TTC549 (cell line): ENCODE results near the gene ULK4.
A peak's percentile ranks its signal among the peaks of the same experiment; 100 is the strongest.
"Not testable (repeated sequence)": the region's sequence is repeated elsewhere in the genome, so short reads cannot be mapped to it uniquely, and the experiment has no call there.

Experiments used
- FAIRE-seq: peaks from 2 replicates; lab custom pipeline; 2012; peaks lifted over from hg19 to GRCh38; lab: Jason Lieb, UNC

ULK4 gene

DNA sequence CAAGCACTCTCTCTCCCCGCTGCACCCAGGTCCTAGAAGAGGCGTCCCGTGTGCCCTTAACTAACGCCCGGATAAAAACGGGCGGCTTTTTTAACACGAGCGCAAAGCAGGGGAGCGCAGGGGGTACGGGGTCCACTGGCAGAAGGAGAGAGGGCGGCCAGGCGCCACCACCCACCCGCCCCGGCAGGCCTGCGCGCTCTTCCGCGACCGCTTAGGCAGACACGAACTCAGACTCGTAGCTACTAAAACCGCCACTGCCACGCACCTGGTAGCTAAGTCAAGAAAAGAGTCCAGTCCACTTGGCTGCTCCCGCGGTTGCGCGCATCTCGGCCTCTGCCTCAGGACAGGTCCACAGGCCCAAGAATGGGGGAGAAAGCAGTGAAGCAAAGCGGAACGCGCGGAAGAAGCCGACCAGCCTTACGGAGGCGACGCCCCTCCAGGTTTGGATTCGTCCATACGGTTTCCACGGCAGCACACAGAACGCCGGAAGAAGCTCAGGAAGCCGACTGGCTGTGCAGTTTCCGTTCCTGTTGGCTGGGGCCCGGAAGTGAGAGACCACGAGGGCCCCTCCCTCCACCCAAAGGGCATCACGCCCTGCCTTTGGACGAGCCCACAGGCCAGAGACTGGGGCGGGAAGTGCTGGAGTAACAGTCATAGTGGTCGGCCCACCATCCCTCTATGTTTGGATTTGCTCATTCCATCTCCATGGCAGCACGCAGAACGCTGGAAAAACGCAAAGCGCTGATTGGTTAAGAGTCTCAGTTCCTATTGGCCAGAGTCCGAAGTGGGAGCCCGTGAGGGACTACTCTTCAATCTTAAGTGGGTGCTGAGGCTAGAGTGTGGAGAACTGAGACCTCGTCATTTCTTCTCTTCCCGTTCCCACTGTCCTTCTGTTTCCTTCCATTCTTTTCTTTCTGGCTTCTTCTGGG, at the start of gene ULK4:
TSS of gene ULK4 (minus strand) at position 353 of the 929 bp plus-strand sequence. CDS start 7,344 bp downstream, outside the sequence.
- FAIRE-seq = peak; percentile 94

DNA sequence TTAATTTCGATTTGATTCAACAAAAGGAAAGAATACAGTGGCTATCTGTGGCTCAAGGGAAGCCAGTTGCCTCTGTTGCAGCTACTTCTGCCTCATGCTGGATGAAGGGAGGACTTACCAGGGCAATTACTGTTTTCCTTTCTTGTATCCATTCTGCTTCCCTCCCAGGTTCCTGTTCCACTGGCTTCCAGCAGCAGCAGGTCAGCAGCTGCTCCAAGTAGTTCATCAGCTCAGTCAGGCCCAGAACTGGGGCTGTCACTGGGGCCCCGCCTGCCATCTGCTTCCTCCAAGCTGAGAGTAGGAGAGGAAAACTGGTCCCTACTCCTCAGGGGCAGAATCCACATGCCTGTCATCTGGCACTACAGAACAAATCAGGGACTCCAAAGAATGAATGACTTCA, 48.6 kb upstream of the ULK4 start:
- FAIRE-seq = no peak

DNA sequence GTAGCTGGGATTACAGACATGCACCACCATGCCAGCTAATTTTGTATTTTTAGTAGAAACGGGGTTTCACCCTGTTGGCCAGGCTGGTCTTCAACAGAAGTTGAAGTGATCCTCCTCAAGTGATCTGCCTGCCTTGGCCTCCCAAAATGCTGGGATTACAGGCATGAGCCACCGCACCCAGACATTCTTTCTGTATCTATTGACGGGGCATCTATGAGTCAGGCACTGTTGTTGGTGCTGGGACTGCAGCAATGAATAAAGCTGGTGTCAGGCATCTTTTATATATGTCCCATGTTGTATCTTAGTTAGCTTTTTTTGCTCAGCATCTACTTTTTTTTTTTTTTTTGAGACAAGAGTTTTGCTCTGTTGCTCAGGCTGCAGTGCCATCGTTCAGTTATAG, 47.6 kb upstream of the ULK4 start:
- FAIRE-seq = no peak

DNA sequence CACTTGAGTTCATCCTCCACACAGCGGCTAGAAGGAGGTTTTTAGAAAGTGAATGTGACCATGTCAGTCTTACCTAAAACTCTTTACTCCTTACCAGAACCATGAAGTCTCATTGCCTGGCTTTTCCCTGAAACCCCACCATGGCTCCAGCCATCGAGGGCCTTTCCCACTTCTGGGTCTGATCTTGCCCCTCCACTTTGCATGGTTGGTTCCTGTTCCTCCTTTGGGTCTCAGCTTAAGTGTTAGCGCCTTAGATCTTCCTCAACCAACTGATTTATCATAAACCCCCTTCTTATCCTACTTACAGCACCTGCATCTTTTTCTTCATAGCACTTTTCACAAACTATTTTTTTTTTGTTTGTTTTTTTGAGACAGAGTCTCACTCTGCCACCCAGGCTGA, 45.9 kb upstream of the ULK4 start:
- FAIRE-seq = no peak

GRCh38 chr3:42005401-42005800, 43.5 kb upstream of the ULK4 start:
- no peak for FAIRE-seq

- FAIRE-seq = no peak
These were observed 40.9 kb upstream of the ULK4 start for GRCh38 chr3:42002790-42003189.

- FAIRE-seq = no peak
These were observed 39.9 kb upstream of the ULK4 start for GRCh38 chr3:42001777-42002176.

DNA sequence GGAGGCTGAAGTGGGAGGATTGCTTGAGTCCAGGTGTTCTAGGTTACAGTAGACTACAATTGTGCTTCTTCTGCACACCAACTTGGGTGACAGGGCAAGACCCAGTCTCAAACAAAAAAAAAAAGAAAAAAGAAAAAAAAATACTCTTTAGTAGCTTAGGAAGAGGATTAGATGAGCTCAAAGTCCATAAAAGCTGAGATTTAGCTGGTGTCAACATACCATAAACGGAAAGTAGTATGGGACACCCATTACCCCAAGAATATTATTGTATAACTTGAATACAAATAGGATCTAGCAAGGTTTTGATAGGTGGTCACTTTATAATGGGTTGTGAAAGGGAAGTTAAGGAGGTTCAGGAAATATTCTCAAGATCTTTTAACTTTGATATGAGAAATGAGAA, 38.0 kb upstream of the ULK4 start:
- FAIRE-seq = no peak

DNA sequence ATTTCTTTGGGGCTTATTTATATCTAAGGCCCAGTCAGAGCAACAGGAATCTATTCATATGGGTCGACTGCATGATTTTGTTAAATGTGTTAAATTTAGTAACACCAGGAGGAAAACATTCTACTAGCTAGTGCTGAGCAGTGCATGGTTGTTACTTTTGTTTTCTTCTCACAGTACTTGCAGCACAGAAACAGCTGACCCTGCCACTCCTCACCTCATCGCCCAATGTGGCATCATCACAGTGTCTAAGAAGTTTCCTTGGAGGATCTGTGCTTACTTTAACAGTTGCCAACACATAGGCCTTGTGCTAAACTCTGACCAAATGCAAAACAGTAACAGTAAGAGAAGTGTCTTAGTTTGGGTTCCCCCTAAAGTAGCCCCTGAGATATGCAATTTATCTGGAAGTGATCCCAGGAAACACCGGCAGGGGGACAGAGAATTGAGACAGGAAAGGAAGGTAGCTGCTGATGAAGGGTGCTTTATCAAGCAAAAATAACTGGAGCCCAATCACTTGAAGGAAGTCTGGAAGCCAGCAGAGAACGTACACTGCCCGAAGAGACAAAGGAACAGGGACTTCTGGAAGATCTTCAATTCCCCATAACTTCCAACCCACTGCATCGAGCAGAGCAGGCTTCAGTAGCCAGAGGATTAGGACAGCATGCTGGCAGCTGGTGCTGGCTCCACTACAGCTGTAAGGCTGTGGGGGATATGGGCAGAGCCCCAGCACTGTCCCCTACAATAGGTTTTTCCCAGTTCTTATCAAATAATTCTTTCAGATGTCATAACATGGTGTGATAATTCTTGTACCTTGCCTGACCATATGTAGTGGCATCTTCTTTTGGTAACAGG, 36.0 kb upstream of the ULK4 start:
- no peak for FAIRE-seq

DNA sequence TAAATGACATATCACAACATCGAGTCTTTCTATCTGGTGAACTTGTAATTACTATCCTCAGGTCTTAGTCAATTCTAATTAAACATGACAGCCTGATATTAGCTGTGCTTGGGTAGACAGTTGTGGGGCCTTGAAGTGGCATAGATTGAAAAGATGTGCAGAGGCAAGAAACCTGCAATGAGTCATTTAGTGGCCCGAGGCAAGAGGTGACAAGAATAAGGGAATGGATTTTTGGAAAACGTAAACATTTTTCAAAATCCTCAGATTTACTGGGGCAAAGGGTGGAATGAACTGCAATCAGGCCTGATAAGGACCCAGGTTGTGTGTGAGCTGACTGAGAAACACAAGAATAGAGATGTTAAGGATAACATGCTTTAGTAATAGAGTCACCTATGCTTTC, 29.5 kb upstream of the ULK4 start:
- no peak for FAIRE-seq

- peak; percentile 66 for FAIRE-seq
These were observed 27.6 kb upstream of the ULK4 start for GRCh38 chr3:41989518-41989917.

DNA sequence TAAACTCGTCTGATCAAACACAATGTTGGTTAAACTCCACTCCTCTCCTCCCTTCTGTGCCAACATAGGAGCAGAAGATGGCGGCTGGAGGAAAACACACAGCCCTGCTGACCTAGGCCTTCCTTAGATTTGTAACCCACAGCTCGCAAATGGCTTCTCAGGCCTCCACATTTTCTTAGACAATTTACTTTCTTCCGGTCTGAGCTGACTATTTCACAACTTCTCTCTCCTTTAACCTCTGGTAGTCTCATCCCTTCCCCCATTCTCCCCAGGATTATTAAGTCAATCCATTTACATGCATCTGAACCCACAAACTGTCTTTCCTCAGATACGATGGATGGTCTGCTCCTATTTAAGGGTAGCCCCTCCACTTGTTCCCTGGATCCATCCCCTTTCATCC, 25.7 kb upstream of the ULK4 start:
- no peak for FAIRE-seq

DNA sequence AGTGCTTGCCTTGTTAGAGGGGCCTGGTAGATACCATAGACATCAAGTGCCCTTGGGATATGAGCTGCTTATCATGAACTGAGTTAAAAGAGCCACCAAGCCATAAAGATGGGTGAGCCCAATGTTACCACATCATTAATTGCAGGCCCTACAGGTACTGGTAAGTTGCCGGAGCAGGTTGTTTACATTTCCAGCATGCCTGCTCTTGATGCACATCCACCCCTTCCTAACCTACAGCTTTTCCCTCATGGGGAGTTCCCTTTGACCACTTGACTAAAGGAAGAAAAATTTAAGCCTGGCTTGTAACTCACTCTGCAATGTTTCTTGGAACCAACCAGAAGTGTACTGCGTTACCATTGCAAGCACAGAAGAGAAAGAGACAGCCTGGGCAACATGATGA, 24.7 kb upstream of the ULK4 start:
- FAIRE-seq = no peak

DNA sequence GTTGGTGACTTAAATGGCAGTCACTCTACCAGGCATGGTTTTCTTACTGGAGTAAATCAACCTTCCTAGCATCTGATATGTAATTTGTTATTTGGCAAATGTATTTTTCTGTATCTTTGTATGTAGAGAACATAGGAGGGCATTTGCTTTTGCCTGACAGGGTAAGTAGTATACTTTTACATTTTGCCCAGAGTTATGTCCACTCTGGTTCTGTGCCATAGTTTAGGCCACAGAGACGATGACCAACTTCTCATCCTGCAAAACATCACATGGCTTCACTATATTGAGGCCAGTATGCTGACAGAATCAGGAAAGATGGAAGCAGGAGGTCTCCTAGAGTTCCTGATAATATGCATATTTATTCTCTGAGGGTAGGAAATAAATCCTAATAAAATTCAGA, 23.1 kb upstream of the ULK4 start:
- FAIRE-seq = no peak

DNA sequence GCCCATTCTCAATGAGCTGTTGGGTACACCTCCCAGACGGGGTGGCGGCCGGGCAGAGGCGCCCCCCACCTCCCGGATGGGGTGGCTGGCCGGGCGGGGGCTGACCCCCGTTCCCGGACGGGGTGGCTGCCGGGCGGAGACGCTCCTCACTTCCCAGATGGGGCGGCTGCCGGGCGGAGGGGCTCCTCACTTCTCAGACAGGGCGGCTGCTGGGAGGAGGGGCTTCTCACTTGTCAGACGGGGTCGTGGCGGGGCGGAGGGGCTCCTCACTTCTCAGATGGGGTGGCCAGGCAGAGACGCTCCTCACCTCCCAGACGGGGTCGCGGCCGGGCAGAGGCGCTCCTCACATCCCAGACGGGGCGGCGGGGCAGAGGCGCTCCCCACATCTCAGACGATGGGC, 21.2 kb upstream of the ULK4 start:
- not testable (repeated sequence) for FAIRE-seq

DNA sequence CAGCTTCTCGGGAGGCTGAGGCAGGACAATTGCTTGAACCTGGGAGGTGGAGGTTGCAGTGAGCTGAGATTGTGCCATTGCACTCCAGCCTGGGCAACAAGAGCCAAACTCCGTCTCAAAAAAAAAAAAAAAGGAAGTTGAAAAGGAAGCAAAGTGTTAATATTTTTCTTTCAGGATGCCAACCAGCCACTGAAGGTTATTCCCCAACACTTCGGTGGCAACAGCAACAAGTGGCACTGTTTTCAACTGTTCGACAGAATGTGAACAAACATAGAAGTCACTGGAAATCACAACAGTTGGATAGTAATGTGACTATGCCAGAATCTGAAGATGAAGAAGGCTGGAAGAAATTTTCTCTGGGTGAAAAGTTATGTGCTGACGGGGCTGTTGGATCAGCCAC, 15.5 kb upstream of the ULK4 start:
- FAIRE-seq = not testable (repeated sequence)

- no peak for FAIRE-seq
These were observed 13.7 kb upstream of the ULK4 start for GRCh38 chr3:41975416-41976103.

- FAIRE-seq = no peak
These were observed 12.3 kb upstream of the ULK4 start for GRCh38 chr3:41974223-41974622.

DNA sequence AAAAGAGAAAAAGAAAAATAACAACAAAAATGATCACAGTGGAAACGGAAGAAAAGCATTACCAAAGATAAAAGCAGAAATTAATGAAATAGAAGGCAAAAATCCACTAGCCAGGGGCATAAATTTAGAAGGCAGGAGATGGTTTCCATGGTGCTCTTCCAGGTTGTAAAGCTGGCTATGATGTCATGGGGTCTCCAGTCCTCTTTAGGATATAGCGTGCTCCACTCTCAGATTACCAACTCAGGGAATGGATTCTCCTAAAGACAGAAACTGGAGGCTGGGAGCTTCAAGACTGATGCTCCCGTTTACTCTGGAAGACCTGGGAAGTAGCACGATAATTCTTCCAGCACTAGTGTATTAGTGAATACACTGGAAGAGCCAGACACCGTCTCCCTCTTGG, 10.9 kb upstream of the ULK4 start:
- no peak for FAIRE-seq

DNA sequence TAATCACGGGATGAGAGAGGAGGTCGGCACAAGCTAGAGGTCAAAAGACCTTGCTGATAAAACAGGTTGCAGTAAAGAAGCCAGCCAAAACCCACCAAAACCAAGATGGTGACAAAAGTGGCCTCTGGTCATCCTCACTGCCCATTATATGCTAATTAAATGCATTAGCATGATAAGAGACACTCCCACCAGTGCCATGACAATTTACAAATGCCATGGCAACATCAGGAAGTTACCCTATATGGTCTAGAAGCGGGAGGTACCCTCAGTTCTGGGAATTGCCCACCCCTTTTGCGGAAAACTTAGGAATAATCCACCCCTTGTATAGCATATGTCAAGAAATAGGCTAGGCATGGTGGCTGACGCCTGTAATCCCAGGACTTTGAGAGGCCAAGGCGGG, 4.3 kb upstream of the ULK4 start:
- no peak for FAIRE-seq

DNA sequence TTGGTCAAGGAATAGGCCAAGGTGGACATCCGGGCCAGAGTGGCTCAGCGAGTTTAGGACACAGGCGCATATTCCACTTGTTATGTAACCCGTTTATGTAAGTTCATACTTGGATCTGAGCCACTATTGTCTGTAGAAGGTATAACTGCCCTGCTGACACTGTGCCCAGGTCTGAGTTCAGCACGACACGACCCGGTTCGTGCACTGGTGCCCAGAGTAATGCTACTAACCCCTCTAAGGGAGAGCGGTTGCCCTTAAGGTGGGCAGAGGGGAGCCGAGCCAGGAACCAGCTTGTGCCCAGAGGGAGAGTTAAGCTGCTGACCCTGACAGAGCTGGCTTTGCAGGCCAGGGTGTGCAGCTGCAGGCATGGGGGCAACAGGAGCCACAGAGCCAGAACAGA, 1.9 kb upstream of the ULK4 start:
- FAIRE-seq = no peak

DNA sequence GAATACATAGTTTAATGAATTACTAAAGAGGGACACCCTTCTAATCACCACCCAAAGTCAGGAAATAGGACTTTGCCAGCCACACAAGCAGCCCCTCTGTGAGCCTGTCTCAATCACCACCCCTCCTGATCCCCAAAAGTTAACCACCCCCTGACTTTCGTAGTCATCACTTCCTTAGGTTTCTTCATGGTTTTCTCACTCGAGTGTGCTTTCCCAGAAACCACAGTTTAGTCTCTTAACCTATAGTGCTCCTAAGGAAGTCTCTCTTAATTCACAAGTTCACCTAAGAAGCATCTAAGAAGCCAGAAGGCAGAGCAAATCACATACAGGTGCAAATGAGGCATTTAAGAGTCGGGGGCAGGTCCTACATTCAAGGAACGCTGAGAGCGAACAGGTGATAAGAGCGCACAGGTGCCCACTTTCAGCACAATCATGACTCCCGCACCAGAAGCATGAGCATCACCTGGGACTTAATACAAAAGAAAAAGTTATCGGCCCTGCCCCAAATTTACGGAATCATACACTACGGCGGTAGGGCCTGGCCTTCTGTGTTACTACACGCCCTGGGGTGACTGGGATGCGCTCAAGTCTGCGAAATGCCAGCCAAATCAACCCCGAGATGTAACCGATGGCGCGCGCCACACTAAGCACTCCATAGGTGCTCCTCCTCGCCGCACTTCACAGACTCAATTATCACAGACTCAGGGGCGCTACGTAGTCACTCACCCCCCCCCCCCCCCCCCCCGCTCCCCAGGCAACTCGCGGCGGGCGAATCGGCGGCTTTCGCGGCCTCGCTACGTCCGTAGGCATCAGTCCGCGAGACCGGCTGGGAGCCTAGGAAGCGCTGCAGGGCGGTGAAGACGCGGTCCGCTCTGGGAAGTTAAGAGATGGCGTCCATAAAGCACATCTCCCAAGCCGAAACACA, 815 bp downstream of the ULK4 start:
- no peak for FAIRE-seq
